ENCODE results near the gene KIAA0319L. TPM values are rescaled to one million over a fixed set of nuclear protein-coding genes. Genes with fewer than 3 reads are reported as not detected.
A peak's percentile ranks its signal among the peaks of the same experiment; 100 is the strongest.

Gene KIAA0319L
- total and polyA plus RNA-seq, 2 experiments from 2014 or later: 27.2 to 75.1 TPM

DNA sequence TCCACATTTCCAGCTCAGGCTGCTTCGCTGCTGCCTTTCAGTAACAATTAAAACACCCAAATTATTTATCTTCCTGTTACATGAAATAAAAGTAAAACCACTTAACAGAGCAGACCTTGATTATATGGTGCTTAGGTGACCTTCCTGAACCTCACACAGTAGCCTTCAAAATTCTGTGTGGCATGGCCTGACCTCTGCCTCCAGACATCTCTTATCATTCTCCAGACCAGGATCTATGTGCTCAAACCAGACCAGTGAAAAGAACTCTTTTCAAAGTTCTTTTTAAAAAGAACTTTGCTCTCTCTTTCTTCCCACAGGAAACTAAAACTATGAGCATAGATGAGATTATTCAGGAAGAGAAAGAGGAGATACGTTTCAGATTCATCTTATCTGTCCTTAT, 37.8 kb downstream of the KIAA0319L start:
- Mint-ChIP-seq H3K4me1 (peaks cover 16% of the 10 kb centered on the region), H3K27ac (peak overlapping the region; percentile 15; the same call in 1 of the 2 replicates), H3K27me3 (ENCODE audit: insufficient read depth, low read depth, poor library complexity) (peaks cover 6% of the 10 kb centered on the region), H3K9me3 (peaks cover 36% of the 10 kb centered on the region), H3K4me3 (no peak overlapping the region), H3K36me3 (ENCODE audit: low read depth) (peaks cover 46% of the 10 kb centered on the region)
- Histone ChIP-seq H3K4me1 (ENCODE audit: insufficient read depth) (peaks cover 8% of the 10 kb centered on the region), H3K27ac (ENCODE audit: low read depth) (0 out of 2 replicates have a peak overlapping the region, but pooled peaks have one; percentile 26), H2AFZ (no peak overlapping the region), H3F3A (replicated peaks; ENCODE audit: low read depth) (no peaks in the 10 kb centered on the region), H3K79me2 (replicated peaks; ENCODE audit: insufficient read depth) (peaks cover 60% of the 10 kb centered on the region), H4K20me1 (replicated peaks; ENCODE audit: insufficient read depth) (peaks cover 7% of the 10 kb centered on the region; the same call in 1 of the 2 replicates), H3K27me3 (ENCODE audit: insufficient read depth) (no peaks in the 10 kb centered on the region), H3K36me3 (ENCODE audit: insufficient read depth) (peaks cover 3% of the 10 kb centered on the region; the same call in 1 of the 2 replicates), H3K4me3 (no peak overlapping the region), H3K4me2 (no peak overlapping the region), H3K9me2 (ENCODE audit: insufficient read depth) (no peaks in the 10 kb centered on the region)
- ATAC-seq: no peak
- no peak for DNase-seq (ENCODE audit: low spot score)
- TF ChIP-seq, protein P1, sequence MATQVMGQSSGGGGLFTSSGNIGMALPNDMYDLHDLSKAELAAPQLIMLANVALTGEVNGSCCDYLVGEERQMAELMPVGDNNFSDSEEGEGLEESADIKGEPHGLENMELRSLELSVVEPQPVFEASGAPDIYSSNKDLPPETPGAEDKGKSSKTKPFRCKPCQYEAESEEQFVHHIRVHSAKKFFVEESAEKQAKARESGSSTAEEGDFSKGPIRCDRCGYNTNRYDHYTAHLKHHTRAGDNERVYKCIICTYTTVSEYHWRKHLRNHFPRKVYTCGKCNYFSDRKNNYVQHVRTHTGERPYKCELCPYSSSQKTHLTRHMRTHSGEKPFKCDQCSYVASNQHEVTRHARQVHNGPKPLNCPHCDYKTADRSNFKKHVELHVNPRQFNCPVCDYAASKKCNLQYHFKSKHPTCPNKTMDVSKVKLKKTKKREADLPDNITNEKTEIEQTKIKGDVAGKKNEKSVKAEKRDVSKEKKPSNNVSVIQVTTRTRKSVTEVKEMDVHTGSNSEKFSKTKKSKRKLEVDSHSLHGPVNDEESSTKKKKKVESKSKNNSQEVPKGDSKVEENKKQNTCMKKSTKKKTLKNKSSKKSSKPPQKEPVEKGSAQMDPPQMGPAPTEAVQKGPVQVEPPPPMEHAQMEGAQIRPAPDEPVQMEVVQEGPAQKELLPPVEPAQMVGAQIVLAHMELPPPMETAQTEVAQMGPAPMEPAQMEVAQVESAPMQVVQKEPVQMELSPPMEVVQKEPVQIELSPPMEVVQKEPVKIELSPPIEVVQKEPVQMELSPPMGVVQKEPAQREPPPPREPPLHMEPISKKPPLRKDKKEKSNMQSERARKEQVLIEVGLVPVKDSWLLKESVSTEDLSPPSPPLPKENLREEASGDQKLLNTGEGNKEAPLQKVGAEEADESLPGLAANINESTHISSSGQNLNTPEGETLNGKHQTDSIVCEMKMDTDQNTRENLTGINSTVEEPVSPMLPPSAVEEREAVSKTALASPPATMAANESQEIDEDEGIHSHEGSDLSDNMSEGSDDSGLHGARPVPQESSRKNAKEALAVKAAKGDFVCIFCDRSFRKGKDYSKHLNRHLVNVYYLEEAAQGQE (IDR thresholded peaks at IDR 0.05; ENCODE audit: unreplicated experiment): no peak
- TF ChIP-seq, protein P2, sequence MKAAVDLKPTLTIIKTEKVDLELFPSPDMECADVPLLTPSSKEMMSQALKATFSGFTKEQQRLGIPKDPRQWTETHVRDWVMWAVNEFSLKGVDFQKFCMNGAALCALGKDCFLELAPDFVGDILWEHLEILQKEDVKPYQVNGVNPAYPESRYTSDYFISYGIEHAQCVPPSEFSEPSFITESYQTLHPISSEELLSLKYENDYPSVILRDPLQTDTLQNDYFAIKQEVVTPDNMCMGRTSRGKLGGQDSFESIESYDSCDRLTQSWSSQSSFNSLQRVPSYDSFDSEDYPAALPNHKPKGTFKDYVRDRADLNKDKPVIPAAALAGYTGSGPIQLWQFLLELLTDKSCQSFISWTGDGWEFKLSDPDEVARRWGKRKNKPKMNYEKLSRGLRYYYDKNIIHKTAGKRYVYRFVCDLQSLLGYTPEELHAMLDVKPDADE (IDR thresholded peaks at IDR 0.05): no peak
- no peak for TF ChIP-seq CREB1 (CRISPR knock-in tag; IDR thresholded peaks at IDR 0.05; ENCODE audit: low read depth)
- no peak for TF ChIP-seq ZNF114 (CRISPR knock-in tag; IDR thresholded peaks at IDR 0.05)
- no peak for TF ChIP-seq EZH2 (IDR thresholded peaks at IDR 0.05; ENCODE audit: low read depth, unreplicated experiment)
- TF ChIP-seq STAT1 (IDR thresholded peaks at IDR 0.05; ENCODE audit: unreplicated experiment): no peak
- no peak for TF ChIP-seq NANOG (IDR thresholded peaks at IDR 0.05; ENCODE audit: borderline replicate concordance)
- TF ChIP-seq, protein P3, sequence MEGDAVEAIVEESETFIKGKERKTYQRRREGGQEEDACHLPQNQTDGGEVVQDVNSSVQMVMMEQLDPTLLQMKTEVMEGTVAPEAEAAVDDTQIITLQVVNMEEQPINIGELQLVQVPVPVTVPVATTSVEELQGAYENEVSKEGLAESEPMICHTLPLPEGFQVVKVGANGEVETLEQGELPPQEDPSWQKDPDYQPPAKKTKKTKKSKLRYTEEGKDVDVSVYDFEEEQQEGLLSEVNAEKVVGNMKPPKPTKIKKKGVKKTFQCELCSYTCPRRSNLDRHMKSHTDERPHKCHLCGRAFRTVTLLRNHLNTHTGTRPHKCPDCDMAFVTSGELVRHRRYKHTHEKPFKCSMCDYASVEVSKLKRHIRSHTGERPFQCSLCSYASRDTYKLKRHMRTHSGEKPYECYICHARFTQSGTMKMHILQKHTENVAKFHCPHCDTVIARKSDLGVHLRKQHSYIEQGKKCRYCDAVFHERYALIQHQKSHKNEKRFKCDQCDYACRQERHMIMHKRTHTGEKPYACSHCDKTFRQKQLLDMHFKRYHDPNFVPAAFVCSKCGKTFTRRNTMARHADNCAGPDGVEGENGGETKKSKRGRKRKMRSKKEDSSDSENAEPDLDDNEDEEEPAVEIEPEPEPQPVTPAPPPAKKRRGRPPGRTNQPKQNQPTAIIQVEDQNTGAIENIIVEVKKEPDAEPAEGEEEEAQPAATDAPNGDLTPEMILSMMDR (conservative IDR thresholded peaks at IDR 0.05; ENCODE audit: low read depth in 2 of 2): no peak
- TF ChIP-seq, protein P4, sequence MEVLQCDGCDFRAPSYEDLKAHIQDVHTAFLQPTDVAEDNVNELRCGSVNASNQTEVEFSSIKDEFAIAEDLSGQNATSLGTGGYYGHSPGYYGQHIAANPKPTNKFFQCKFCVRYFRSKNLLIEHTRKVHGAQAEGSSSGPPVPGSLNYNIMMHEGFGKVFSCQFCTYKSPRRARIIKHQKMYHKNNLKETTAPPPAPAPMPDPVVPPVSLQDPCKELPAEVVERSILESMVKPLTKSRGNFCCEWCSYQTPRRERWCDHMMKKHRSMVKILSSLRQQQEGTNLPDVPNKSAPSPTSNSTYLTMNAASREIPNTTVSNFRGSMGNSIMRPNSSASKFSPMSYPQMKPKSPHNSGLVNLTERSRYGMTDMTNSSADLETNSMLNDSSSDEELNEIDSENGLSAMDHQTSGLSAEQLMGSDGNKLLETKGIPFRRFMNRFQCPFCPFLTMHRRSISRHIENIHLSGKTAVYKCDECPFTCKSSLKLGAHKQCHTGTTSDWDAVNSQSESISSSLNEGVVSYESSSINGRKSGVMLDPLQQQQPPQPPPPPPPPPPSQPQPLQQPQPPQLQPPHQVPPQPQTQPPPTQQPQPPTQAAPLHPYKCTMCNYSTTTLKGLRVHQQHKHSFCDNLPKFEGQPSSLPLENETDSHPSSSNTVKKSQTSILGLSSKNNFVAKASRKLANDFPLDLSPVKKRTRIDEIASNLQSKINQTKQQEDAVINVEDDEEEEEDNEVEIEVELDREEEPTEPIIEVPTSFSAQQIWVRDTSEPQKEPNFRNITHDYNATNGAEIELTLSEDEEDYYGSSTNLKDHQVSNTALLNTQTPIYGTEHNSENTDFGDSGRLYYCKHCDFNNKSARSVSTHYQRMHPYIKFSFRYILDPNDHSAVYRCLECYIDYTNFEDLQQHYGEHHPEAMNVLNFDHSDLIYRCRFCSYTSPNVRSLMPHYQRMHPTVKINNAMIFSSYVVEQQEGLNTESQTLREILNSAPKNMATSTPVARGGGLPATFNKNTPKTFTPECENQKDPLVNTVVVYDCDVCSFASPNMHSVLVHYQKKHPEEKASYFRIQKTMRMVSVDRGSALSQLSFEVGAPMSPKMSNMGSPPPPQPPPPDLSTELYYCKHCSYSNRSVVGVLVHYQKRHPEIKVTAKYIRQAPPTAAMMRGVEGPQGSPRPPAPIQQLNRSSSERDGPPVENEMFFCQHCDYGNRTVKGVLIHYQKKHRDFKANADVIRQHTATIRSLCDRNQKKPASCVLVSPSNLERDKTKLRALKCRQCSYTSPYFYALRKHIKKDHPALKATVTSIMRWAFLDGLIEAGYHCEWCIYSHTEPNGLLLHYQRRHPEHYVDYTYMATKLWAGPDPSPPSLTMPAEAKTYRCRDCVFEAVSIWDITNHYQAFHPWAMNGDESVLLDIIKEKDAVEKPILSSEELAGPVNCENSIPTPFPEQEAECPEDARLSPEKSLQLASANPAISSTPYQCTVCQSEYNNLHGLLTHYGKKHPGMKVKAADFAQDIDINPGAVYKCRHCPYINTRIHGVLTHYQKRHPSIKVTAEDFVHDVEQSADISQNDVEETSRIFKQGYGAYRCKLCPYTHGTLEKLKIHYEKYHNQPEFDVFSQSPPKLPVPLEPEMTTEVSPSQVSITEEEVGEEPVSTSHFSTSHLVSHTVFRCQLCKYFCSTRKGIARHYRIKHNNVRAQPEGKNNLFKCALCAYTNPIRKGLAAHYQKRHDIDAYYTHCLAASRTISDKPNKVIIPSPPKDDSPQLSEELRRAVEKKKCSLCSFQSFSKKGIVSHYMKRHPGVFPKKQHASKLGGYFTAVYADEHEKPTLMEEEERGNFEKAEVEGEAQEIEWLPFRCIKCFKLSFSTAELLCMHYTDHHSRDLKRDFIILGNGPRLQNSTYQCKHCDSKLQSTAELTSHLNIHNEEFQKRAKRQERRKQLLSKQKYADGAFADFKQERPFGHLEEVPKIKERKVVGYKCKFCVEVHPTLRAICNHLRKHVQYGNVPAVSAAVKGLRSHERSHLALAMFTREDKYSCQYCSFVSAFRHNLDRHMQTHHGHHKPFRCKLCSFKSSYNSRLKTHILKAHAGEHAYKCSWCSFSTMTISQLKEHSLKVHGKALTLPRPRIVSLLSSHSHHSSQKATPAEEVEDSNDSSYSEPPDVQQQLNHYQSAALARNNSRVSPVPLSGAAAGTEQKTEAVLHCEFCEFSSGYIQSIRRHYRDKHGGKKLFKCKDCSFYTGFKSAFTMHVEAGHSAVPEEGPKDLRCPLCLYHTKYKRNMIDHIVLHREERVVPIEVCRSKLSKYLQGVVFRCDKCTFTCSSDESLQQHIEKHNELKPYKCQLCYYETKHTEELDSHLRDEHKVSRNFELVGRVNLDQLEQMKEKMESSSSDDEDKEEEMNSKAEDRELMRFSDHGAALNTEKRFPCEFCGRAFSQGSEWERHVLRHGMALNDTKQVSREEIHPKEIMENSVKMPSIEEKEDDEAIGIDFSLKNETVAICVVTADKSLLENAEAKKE (CRISPR knock-in tag; IDR thresholded peaks at IDR 0.05): no peak
- no peak for TF ChIP-seq POLR2AphosphoS5 (IDR thresholded peaks at IDR 0.05; ENCODE audit: low read depth)
- no peak for TF ChIP-seq ZNF331 (CRISPR knock-in tag; IDR thresholded peaks at IDR 0.05; ENCODE audit: low read depth)
- TF ChIP-seq JUNB (IDR thresholded peaks at IDR 0.05; ENCODE audit: unreplicated experiment): no peak

All from GM23338 (cell line).